ENCODE data around the gene ZBTB48.
"Not testable (repeated sequence)": the region's sequence is repeated elsewhere in the genome, so short reads cannot be mapped to it uniquely, and the experiment has no call there.

ZBTB48 gene

DNA sequence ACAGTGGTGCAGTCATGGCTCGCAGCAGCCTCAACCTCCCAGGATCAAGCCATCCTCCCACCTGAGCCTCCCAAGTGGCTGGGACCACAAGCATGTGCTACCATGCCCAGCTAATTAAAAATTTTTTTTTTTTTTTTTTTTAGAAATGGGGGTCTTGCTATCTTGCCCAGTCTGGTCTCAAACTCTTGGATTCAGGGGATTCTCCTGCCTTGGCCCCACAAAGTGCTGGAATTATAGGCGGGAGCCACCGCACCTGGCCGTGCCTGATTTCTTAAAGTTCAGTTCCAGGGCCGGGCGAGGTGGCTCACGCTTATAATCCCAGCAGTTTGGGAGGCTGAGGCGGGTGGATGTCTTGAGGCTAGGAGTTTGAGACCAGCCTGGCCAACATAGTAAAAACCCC lies 51.3 kb downstream of the ZBTB48 start:
- in situ Hi-C loops (cut with MboI; ENCODE audit: low sequenced_read_pairs), result no loop called here

DNA sequence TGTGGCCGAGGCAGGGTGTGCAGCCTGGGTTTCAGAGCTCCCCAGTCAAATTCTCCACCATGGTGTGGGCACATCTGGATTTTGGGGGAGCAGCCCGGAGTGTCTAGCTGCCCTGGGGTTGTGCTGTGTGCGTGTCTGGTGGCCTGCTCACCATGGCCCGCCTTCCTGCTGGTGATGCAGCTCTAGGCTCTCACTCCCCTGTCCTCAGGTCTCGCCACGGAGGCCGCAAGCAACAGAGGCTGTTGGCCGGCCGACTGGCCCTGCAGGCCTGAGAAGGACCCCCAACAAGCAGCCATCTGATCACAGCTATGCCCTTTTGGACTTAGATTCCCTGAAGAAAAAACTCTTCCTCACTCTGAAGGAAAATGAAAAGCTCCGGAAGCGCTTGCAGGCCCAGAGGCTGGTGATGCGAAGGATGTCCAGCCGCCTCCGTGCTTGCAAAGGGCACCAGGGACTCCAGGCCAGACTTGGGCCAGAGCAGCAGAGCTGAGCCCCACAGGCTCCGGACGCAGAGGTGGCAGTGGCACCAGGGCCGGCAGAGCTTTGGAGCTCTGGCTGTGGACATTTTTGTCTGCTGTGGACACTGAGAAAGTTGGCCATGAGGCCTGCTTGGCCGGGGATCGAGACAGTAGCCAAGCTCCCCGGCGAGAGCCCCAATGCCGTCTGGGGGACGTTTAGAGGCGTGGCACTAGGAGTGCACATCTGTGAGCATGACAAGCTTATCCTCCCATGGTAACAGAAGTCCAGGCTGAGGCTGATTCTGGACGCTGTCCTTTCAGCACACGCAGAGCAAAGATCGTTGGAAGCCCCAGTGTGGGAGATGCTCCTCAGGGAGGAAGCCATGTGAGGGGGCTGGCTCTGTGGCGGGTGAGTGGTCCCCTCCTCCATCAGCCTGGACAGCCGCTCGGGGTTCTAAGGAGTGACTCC lies 53.1 kb downstream of the ZBTB48 start:
- in situ Hi-C loops (cut with MboI; ENCODE audit: low sequenced_read_pairs), result no loop called here

- in situ Hi-C loops (cut with MboI; ENCODE audit: low sequenced_read_pairs), result no loop called here
These were observed 54.7 kb downstream of the ZBTB48 start for GRCh38 chr1:6634371-6635052.

DNA sequence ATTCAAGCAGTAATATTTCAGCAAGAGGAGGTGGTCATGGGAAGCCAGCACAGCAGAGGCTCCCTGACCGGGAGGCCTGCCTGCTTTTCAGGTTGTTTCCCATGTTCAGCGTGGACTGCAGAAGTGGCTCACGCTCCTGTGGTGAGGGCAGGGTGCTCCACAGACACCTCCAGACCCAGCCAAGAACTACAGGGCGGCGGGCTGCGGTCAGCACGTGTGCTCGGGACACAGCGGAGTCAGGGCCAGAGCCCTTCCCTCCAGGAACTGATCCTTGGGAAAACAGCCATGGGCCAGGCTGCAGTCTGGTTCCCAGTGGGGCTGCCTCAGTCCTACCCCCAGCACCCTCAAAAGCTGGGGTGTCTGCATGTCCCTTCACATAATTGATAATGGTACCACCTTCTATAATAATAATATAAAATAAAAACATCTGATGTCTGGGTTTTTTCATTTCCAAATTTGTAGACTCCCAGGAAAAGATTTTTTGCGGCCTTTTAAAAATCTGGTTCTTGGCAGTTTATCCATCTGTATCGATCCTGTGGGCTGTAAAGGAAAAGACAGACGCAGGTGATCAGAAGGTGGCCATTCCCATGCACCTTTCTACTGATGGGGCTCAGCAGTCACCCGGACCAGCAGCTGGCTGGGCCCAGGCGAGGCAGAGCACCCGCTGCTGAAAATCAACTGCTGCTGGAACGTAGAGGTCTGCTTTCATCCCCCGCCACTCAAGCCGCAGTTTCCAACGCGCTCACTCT lies 55.5 kb downstream of the ZBTB48 start:
- in situ Hi-C loops (cut with MboI; ENCODE audit: low sequenced_read_pairs), result no loop called here

DNA sequence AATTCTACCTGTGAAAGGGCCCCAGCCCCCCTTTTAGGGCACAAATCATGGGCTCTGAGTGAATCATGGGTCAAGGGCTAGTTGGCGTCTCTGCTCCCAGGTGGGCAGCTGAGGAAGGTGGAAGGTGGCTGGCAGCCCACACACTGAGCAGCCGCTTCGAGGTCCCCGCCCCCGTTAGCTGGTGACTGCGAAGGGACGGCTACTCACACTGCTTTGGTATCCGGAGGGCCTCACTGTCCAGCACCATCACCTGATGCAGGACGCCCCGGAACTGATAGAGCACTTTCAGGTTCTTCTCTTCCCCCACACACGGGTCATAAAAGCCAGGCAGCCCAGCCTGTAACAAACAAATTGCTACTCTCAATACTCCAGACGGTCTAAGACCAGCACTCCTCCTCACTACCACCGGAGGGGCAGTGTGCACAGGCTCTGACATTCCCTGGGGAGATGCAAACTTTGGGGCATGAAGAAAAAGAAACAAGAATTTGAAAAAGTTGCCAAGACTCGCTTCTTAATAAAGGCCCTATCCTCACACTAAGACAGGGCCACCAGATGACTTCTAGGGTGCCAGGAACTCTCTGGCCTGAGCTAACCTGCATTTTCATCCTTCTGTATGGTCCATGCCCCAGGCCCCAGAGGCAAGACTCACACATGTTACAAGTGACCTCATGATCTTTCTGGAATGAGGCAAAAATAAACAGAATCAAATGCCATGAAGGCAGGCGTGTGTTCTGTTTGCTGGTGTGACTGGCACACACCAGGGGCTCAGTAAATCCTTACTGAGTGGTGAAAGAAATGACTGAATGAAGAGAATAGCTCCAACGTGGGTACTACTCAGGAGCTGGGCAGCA lies 56.3 kb downstream of the ZBTB48 start:
- in situ Hi-C loops (cut with MboI; ENCODE audit: low sequenced_read_pairs), result no loop called here

DNA sequence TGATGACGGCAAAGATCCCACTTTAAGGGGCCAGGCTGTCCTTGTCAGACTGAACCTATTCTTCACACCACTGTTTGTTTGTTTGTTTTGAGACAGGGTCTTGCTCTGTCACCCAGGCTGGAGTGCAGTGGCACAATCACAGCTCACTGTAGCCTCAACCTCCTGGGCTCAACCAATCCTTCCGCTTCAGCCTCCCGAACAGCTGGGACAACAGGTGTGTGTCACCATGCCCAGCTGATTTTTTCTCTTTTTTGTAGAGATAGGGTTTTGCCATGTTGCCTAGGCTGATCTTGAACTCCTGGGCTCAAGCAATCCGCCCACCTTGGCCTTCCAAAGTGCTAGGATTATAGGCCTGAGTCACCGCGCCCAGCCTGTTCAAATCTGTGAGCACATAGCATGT lies 57.0 kb downstream of the ZBTB48 start:
- in situ Hi-C loops (cut with MboI; ENCODE audit: low sequenced_read_pairs), result not testable (repeated sequence)

DNA sequence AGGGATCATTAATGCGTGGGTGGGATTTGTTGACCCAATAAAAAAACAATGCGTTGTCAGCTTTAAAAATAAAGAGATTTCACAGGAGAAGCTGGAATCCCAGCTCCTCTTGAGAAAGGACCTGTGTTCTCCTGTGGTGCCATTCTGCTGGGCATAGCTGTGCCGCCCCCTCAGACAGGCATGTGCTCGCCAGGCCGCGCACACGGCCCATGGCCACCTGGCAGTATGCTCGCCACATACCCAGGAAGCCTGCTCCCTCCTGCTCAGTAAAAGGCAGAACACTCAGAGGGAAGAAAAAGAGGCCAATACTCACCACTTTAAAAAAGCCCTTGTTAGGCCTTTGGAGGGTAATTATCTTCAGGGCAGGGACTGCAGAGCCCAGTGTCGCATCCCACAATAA lies 58.0 kb downstream of the ZBTB48 start:
- in situ Hi-C loops (cut with MboI; ENCODE audit: low sequenced_read_pairs), result no loop called here

DNA sequence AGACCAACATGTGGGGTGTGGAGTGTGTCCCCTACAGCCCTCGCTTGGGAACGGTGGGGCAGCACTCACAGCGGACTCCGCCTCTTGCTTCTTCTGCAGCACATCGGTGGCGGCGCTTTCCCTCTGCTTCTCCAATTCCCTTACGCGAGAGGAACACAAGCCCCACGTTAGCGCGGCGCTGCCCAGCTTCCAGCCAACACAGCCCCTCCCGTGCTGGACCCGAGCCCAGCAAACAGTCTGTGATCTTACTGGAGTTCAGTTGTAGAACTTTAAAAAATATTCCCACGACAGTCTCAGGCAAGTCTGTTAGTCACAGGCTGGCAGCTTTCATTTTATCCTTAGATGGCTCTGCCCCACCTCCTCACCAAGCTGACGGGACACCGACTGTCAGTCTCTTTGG lies 58.4 kb downstream of the ZBTB48 start:
- in situ Hi-C loops (cut with MboI; ENCODE audit: low sequenced_read_pairs), result no loop called here
